Neuron (in vitro differentiated cells): ENCODE data around the gene UTY.

Experiments used
- H2AFZ ChIP-seq: one replicate; pipeline ENCODE4 v1.6.1; 2013; ENCODE audit warnings: low read depth, mild to moderate bottlenecking, inconsistent platforms, low read length, moderate library complexity
- H3K27me3 ChIP-seq: one replicate; pipeline ENCODE4 v1.6.1; 2013; ENCODE audit warnings: low read length; ENCODE audit not compliant: insufficient read depth
- H3K36me3 ChIP-seq: one replicate; pipeline ENCODE4 v1.6.1; 2013; ENCODE audit warnings: low read length; ENCODE audit not compliant: insufficient read depth
- H3K4me1 ChIP-seq: one replicate; pipeline ENCODE4 v1.6.1; 2013; ENCODE audit warnings: low read length; ENCODE audit not compliant: insufficient read depth
- H3K4me3 ChIP-seq: 2 replicates; pipeline ENCODE4 v1.5.1; 2013; ENCODE audit warnings: mild to moderate bottlenecking, low read length, moderate library complexity
- H3K9me3 ChIP-seq: one replicate; pipeline ENCODE4 v1.6.1; 2013; ENCODE audit warnings: low read length

Gene UTY

DNA sequence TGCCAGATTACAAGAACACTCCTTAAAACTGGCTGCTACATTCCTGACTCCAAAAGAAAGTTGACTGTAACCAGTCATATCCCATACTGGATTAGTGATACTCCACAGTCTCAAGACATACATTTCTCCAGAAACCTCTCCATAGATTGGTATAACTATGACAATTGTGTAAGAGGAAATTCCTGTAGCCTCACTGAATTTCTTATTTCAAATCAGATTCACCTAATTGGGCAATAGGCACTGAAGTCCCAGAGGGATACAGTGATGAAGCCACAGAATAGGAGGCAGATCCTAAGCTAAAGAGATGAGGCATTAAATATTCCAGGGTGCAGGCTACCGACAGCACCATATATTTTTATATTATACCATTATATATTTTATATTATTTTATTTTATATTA, 39.0 kb downstream of the UTY start:
- Histone ChIP-seq H3K9me3 (no peaks in the 10 kb centered on the region), H3K27me3 (no peaks in the 10 kb centered on the region), H3K4me3 (no peak overlapping the region), H2AFZ (no peak overlapping the region), H3K4me1 (no peaks in the 10 kb centered on the region), H3K36me3 (no peaks in the 10 kb centered on the region)

DNA sequence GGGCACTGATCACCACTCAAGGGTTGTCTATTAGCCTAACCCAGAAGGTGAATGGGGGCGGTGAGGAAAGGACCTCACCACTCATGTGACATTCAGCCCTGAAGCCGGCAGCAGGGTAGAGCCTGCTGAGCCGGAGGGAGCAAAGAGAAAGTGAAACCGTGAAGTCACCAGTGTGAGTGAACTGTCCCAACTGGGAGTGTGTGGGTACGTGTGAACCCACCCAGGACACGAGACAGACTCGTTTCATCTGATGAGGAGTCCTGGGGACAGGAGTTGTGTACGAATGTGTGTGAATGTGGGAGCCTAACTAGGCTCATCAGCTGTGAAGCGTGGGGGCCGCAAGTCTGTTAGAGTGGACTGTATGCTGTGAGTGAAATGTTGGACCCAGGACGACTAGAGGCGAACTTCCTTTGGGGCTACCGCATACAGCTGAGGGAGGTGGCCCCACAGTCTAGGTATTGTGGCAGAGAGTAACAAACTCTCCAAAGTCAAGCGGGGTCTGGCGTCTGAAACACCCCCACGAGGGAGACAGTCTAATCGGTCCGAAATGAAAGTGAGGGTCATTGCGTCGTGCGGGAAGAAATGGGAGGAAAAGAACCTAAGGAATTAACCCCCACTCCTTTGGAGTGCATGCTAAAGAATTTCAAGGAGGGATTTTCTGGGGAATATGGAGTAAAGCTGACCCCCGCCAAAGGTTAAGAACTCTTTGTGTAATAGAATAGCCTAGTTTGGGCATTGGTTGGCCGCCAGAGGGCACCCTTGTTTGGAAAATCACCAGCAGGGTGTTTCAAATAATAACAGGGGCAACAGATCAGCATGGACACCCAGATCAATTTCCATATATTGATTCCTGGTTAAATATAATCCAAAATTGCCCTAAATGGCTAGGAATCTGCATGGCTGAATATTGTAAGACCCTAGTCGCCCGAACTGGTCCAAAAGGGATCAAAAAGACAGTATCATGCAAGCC, 43.6 kb downstream of the UTY start:
- Histone ChIP-seq H2AFZ (no peak overlapping the region), H3K36me3 (no peaks in the 10 kb centered on the region), H3K4me1 (no peaks in the 10 kb centered on the region), H3K27me3 (no peaks in the 10 kb centered on the region), H3K9me3 (no peaks in the 10 kb centered on the region), H3K4me3 (no peak overlapping the region)

DNA sequence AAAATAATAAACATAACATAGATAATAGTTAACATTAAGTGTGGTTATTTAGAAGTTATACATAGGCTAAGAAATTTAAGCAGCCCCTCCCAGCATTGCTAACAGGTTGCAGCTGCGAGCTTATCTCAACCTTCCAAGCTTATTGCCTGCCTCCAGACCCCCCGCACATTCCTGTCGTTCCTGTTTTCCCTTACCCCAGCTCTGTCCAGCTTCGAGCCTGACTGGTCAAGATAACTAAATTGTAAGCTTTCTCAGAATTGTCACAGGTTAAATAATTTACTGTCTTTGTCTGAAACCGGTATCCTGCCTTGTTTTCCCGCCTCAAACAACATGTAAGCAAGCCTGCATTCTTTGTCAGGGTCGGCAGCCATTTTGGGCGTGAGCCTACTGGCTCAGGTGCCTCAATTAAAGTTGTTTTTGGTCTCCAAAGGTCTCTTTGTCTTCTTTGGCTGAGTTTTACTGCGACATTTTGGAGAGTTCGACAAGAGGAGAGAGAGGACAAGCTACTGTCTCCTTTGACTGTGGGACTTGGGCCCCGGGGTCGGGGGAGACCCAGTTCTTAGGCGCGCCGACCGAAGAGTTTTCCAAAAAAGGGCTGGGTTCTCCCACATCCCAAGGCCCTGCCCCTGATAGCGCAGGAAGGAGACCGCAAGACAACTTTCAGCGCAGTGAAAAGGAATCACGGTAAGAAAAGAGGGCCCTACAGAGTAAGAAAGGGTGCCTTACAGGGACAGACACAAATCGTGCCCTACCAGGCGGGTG, 44.4 kb downstream of the UTY start:
- H3K4me3 ChIP-seq: no peak overlapping the region
- H2AFZ ChIP-seq: no peak overlapping the region
- H3K4me1 ChIP-seq: no peaks in the 10 kb centered on the region
- no peaks in the 10 kb centered on the region for H3K9me3 ChIP-seq
- no peaks in the 10 kb centered on the region for H3K27me3 ChIP-seq
- no peaks in the 10 kb centered on the region for H3K36me3 ChIP-seq

DNA sequence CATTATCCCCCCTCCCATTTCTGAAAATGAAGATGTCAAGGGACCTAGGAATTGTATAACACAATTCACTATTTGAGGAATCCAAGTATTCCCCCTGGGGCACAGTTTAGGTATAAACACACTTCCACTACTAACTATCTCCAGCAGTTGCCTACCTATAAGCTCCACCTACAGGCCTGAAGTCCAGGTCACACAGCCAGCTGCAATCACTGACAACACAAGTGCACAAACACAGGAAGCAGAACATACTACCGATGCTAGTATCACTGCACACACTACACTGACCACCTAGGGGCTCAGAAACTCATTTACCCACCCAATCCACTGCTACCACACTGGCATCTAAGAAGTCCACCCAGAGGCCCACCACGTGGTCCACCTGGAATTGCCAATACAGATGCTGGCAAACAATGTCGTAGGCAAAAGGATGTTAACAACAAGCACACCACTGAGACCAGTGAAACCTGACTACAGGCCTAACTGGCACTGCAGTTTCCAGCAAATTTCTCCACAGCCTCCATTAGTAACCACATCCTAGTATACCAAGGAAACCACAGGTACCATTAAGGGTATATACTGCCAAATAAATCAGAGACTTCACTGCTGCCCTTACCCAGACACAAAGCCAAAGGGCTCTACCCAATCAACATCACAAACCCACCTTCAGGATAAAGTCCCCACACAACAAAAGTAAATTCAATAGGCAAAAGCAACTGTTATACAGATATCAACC, 47.4 kb downstream of the UTY start:
- no peak overlapping the region for H2AFZ ChIP-seq
- no peaks in the 10 kb centered on the region for H3K4me1 ChIP-seq
- H3K36me3 ChIP-seq: no peaks in the 10 kb centered on the region
- H3K9me3 ChIP-seq: no peaks in the 10 kb centered on the region
- H3K27me3 ChIP-seq: no peaks in the 10 kb centered on the region
- H3K4me3 ChIP-seq: no peak overlapping the region

DNA sequence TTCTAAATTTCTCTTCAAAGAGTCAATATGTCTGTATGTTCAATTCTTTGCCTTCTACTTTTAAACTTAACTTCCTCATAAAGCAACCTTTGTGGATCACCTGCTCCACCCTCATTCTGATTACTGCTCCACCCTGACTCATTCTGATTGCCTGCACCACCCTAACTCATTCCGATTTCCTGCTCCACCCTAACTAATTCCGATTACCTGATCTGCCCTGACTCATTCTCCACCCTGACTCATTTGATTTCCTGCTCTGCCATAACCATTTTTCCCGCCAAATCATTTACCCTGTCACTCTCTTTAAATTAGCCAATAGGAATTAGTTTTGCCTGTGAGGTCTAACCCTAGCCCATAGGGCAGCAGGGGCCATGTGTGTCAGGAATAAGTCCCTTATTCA, 50.3 kb downstream of the UTY start:
- Histone ChIP-seq H3K36me3 (no peaks in the 10 kb centered on the region), H2AFZ (no peak overlapping the region), H3K4me3 (no peak overlapping the region), H3K9me3 (no peaks in the 10 kb centered on the region), H3K4me1 (no peaks in the 10 kb centered on the region), H3K27me3 (no peaks in the 10 kb centered on the region)

DNA sequence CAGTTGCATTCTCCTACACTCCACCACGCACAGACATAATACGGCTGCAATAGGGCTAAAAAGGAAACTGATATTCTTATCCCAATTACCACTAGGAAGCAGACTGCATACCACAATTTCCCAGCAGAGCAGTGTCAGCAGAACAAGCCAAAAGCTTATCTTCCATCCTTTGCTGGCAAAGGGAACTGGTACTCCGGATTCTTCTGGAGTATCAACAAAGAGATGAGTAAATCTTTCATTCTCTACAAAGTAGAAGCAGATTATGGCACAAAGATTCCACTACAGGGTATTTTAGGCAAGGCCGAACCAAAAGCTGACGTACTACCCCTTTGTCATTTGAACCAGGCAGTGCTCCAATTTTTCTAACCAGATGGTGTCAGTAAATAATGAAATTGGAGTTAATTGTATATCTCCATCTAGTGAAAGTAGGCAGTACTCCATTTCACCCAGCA, 56.5 kb downstream of the UTY start:
- Histone ChIP-seq H2AFZ (no peak overlapping the region), H3K4me3 (no peak overlapping the region), H3K36me3 (no peaks in the 10 kb centered on the region), H3K27me3 (no peaks in the 10 kb centered on the region), H3K4me1 (no peaks in the 10 kb centered on the region), H3K9me3 (no peaks in the 10 kb centered on the region)

DNA sequence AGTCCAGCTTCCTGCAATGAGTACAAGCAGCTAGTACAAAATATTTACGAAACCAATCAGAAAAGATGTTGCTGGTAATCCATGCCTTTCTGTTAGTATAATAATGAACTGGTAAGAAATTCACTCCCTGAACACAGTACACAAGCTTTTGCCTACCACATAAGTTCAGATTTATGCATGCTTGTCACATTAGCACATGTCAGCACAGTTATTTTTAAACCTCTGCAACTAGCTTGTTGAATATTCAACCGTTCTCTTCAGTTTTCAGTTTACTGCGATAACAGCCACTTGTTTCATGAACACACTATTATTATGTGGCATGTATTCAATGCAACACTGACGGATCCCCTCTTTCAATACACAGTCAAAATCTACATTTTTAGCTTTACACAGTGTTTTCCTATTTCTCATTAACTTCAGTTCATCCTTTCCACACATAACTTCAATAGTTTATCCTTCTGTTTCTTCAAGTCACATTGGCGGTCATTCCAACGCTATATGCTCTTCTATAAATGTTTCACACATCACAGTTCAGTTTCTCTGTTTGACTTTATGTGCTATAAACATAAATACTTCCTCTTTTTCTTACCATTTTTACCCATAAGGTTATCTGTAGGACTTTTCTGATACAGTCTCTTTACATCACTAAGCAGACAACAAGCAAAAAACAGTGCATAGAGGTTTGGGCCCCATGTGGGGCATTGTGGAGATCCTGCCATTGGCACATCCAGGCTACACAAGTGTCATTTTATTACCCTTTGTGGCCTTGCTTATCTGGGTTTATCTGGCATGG, 62.8 kb downstream of the UTY start:
- Histone ChIP-seq H3K4me1 (no peaks in the 10 kb centered on the region), H3K27me3 (no peaks in the 10 kb centered on the region), H3K36me3 (no peaks in the 10 kb centered on the region), H3K4me3 (no peak overlapping the region), H3K9me3 (no peaks in the 10 kb centered on the region), H2AFZ (no peak overlapping the region)

DNA sequence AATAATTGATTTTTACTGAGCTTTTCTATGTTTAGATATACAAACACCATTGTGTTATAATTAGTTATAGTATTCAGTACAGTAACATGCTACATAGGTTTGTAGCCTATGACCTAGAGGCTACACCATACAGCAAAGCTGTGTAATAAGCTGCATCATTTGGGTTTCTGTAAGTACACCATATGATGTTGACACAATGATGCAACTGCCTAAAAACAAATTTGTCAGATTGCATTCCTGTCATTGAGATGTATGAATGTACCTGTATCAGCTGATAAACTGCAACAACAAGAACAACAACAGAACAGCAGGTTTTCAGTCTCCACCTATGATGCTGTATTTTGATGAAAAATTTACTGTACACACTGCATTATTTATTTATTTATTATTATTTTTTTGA, 64.3 kb downstream of the UTY start:
- H3K36me3 ChIP-seq: no peaks in the 10 kb centered on the region
- no peaks in the 10 kb centered on the region for H3K27me3 ChIP-seq
- H2AFZ ChIP-seq: no peak overlapping the region
- no peak overlapping the region for H3K4me3 ChIP-seq
- H3K4me1 ChIP-seq: no peaks in the 10 kb centered on the region
- no peaks in the 10 kb centered on the region for H3K9me3 ChIP-seq

DNA sequence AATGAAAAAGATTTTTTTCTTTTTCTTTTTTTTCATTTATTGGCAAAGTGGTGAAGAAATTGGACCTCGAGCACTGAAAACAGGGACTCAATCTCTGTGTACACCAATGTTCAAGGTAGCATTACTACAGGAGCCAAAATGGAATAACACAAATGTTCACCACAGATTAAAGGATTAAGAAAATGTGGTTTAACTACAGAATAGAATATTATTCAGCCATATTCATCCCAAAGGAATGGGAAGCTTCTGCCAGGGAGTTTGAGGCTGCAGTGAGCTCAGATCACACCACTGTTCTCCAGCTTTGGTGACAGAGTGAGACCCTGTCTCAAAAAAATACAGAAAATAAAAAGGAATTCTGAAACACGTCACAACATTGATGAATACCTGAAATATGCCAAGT, 81.0 kb downstream of the UTY start:
- H3K36me3 ChIP-seq: no peaks in the 10 kb centered on the region
- no peak overlapping the region for H2AFZ ChIP-seq
- no peak overlapping the region for H3K4me3 ChIP-seq
- H3K9me3 ChIP-seq: no peaks in the 10 kb centered on the region
- no peaks in the 10 kb centered on the region for H3K4me1 ChIP-seq
- no peaks in the 10 kb centered on the region for H3K27me3 ChIP-seq

DNA sequence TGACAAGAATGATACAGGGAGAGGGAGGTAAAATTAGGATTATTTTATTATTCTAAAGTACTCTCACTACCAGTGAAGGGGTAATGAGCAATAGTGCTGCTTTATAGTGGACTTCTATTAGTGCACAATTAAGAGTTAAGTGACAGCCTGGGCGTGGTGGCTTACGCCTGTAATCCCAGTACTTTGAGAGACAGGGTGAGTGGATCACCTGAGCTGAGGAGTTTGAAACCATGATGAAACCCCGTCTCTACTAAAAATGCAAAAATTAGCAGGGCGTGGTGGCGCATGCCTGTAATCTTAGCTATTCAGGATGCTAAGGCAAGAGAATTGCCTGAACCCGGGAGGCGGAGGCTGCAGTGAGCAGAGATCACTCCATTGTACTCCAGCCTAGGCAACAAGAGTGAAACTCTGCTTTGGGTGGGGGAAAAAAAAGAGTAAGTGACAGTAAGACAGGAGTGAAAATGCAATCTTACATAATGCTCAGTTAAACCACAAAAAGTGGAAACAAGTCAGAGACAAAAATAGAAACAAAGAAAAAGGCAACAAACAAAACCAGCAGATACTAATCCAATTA, 98.6 kb downstream of the UTY start:
- H3K4me3 ChIP-seq: no peak overlapping the region
- no peaks in the 10 kb centered on the region for H3K27me3 ChIP-seq
- no peaks in the 10 kb centered on the region for H3K4me1 ChIP-seq
- H3K36me3 ChIP-seq: no peaks in the 10 kb centered on the region
- no peaks in the 10 kb centered on the region for H3K9me3 ChIP-seq
- no peak overlapping the region for H2AFZ ChIP-seq

DNA sequence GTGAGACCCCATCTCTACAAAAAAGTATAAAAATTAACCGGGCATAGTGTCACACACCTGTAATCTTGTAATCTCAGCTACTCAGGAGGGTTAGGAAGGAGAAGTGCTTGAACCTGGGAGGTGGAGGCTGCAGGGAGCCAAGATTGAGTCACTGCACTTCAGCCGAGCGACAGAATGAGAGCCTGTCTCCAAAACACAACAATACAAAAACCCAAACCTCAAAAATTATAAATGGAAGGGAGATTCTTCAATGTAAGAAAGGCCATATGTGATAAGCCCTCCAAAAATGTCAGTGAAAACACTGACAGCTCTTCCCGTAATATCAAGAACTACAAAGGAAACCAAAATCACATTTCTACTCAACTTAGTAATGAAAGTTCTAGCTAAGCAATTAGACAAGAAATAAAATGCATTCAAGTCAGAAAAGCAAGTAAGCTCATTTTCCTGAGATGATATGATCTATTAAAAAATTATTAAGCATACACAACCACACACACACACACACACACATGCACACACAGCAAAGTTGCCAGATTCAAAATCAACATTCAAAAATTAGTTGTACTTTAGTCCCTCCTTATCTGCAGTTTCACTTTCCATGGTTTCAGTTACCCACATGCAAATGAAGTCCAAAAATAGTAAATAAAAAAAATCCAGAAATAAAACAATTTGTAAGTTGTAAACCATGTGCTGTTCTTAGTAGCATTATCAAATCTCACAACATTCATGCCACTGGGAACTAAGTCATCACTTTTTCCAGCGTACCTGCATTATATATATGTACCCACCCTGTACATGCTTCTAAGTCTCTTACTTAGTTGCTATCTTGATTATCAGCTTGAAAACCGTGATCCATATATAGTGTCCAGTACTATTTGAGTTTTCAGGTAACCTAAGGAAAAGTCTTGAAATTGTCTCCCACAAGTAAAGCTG, 108.7 kb downstream of the UTY start:
- H3K36me3 ChIP-seq: no peaks in the 10 kb centered on the region
- H3K4me3 ChIP-seq: no peak overlapping the region
- no peaks in the 10 kb centered on the region for H3K27me3 ChIP-seq
- no peak overlapping the region for H2AFZ ChIP-seq
- H3K4me1 ChIP-seq: no peaks in the 10 kb centered on the region
- H3K9me3 ChIP-seq: no peaks in the 10 kb centered on the region
